Thoracic aorta (tissue), 2 donors: ENCODE data around the gene CWC27. TPM values are rescaled to one million over a fixed set of nuclear protein-coding genes. Genes with fewer than 3 reads are reported as not detected.

ENCODE experiments used
- ATAC-seq: fragments of 150-250 bp; one replicate; pipeline ENCODE4 v1.8.0; 2017; ENCODE audit warnings: low read depth; ENCODE audit not compliant: insufficient number of reproducible peaks, low FRiP score
- DNase-seq: peaks from one replicate; pipeline ENCODE4 v3.0.0-alpha.2; 2020; ENCODE audit warnings: low spot score
- H3K27ac ChIP-seq, 2 donors: fragments of 200-600 bp; sonication (generic); 1 replicate in 1 of 2; 2 replicates in 1 of 2; pipeline ENCODE4 v1.5.1; 2016; ENCODE audit warnings: mild to moderate bottlenecking in 2 of 2, moderate library complexity in 2 of 2
- H3K27me3 ChIP-seq: fragments of 200-600 bp; sonication (generic); replicated peaks from 2 replicates; pipeline ENCODE4 v1.6.0; 2016; ENCODE audit warnings: mild to moderate bottlenecking; ENCODE audit not compliant: insufficient read depth
- H3K36me3 ChIP-seq: fragments of 200-600 bp; sonication (generic); one replicate; pipeline ENCODE4 v1.5.1; 2016
- H3K4me1 ChIP-seq, 2 donors: fragments of 200-600 bp; sonication (generic); 1 replicate in 1 of 2; 2 replicates in 1 of 2; pipeline versions ENCODE4 v1.5.1 to v1.6.0; 2016; ENCODE audit warnings: low read depth in 2 of 2, mild to moderate bottlenecking in 1 of 2; ENCODE audit not compliant: control insufficient read depth in 1 of 2
- H3K4me3 ChIP-seq: fragments of 200-600 bp; sonication (generic); 2 replicates; pipeline ENCODE4 v1.5.1; 2016; ENCODE audit warnings: mild to moderate bottlenecking
- H3K9me3 ChIP-seq: fragments of 200-600 bp; sonication (generic); 2 replicates; pipeline ENCODE4 v1.5.1; 2016
- total RNA-seq, 2 donors: library from RNA; depleted of rRNA; stranded (reverse); fragments of >200 nt; gene quantifications; one replicate each; pipeline versions ENCODE4 v1.1.0 to v1.2.3, GENCODE V29; 2016
- TF ChIP-seq, protein P1 (sequence below): fragments of 200-600 bp; sonication (generic); IDR thresholded peaks from one replicate; pipeline ENCODE4 v1.5.1; 2019; ENCODE audit warnings: antibody characterized with exemption

The CWC27 gene
- total RNA-seq, 2 donors from 2014 or later: 13.4 to 24.8 TPM

- no peaks in the 10 kb centered on the region for H3K36me3 ChIP-seq
- DNase-seq (no peak), ATAC-seq (no peak)
- no peaks in the 10 kb centered on the region for H3K4me1 ChIP-seq
- H3K4me3 ChIP-seq: no peak overlapping the region
- TF ChIP-seq, protein P1, sequence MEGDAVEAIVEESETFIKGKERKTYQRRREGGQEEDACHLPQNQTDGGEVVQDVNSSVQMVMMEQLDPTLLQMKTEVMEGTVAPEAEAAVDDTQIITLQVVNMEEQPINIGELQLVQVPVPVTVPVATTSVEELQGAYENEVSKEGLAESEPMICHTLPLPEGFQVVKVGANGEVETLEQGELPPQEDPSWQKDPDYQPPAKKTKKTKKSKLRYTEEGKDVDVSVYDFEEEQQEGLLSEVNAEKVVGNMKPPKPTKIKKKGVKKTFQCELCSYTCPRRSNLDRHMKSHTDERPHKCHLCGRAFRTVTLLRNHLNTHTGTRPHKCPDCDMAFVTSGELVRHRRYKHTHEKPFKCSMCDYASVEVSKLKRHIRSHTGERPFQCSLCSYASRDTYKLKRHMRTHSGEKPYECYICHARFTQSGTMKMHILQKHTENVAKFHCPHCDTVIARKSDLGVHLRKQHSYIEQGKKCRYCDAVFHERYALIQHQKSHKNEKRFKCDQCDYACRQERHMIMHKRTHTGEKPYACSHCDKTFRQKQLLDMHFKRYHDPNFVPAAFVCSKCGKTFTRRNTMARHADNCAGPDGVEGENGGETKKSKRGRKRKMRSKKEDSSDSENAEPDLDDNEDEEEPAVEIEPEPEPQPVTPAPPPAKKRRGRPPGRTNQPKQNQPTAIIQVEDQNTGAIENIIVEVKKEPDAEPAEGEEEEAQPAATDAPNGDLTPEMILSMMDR: no peak
- H3K9me3 ChIP-seq: no peaks in the 10 kb centered on the region
- H3K27me3 ChIP-seq: no peaks in the 10 kb centered on the region
- no peak overlapping the region for H3K27ac ChIP-seq
These were observed 210.8 kb downstream of the CWC27 start for GRCh38 chr5:64979531-64979930.

DNA sequence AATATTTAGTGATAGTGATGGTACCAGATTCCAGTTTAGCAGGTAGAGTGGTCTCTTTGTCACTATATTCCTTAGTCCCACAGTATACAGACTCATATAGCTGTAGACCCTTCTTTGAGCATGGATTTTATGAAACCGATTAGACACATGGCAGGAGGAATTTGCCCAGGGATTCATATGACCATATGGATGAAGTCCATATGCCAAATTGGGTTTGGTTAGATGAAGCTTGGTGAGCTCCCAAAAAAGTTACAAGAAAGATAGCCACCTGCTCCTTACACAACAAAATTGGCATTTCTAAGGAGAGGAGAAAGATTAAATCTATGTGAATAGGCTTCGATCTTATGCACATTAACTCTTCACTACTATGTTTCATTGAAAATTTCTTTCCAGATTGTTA is 211.4 kb downstream of the CWC27 start:
- Histone ChIP-seq H3K27ac (no peak overlapping the region), H3K27me3 (no peaks in the 10 kb centered on the region), H3K4me3 (no peak overlapping the region), H3K9me3 (no peaks in the 10 kb centered on the region), H3K36me3 (no peaks in the 10 kb centered on the region), H3K4me1 (no peaks in the 10 kb centered on the region)
- DNase-seq (no peak), ATAC-seq (no peak)
- TF ChIP-seq, protein P1: no peak

GRCh38 chr5:64987768-64988167 is 219.0 kb downstream of the CWC27 start:
- ATAC-seq: no peak
- Histone ChIP-seq H3K36me3 (no peaks in the 10 kb centered on the region), H3K27ac (no peak overlapping the region), H3K4me1 (no peaks in the 10 kb centered on the region), H3K4me3 (no peak overlapping the region), H3K27me3 (no peaks in the 10 kb centered on the region), H3K9me3 (peaks cover 5% of the 10 kb centered on the region)
- no peak for DNase-seq
- TF ChIP-seq, protein P1: no peak

GRCh38 chr5:65009207-65009606 is 240.5 kb downstream of the CWC27 start:
- ATAC-seq (no peak), DNase-seq (no peak)
- H3K27ac ChIP-seq: no peak overlapping the region
- no peak overlapping the region for H3K4me3 ChIP-seq
- H3K9me3 ChIP-seq: no peaks in the 10 kb centered on the region
- peaks cover 0 to 3% of the 10 kb centered on the region in 2 donors for H3K4me1 ChIP-seq
- TF ChIP-seq, protein P1: no peak
- no peaks in the 10 kb centered on the region for H3K27me3 ChIP-seq
- H3K36me3 ChIP-seq: no peaks in the 10 kb centered on the region

DNA sequence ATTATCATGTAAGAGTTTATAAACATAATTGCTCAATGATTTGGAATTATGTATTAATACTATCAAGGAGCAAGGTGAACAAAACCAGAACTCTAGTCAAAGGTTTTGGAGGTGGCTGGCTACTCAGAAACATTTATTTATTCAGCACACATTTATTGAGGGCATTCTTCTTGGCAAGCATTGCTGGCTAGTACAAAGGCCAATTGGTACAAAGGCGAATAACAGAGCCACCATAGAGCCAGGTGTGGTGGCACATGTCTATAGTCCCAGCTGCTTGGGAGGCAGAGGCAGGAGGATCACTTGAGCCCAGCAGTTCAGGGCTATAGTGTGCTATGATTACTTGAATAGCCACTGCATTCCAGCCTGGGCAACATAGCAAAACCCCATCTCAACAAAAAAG is 242.1 kb downstream of the CWC27 start:
- no peak for ATAC-seq
- DNase-seq: no peak
- Histone ChIP-seq H3K4me3 (no peak overlapping the region), H3K36me3 (no peaks in the 10 kb centered on the region), H3K4me1 (peaks cover 0 to 3% of the 10 kb centered on the region in 2 donors), H3K27ac (no peak overlapping the region), H3K27me3 (no peaks in the 10 kb centered on the region), H3K9me3 (no peaks in the 10 kb centered on the region)
- TF ChIP-seq, protein P1: no peak
